HG02981 (cell line): ENCODE measurements around the gene FIGLA.
"Not testable (repeated sequence)": the region's sequence is repeated elsewhere in the genome, so short reads cannot be mapped to it uniquely, and the experiment has no call there.

Source experiments
- ATAC-seq: cut with Tn5 transposase; IDR thresholded peaks from one replicate; pipeline ENCODE4 v1.9.1; 2021; ENCODE audit warnings: mild to moderate bottlenecking, moderate library complexity; ENCODE audit not compliant: unreplicated experiment

The FIGLA gene

GRCh38 chr2:70808983-70809958, 18.8 kb upstream of the FIGLA start:
- ATAC-seq = no peak

DNA sequence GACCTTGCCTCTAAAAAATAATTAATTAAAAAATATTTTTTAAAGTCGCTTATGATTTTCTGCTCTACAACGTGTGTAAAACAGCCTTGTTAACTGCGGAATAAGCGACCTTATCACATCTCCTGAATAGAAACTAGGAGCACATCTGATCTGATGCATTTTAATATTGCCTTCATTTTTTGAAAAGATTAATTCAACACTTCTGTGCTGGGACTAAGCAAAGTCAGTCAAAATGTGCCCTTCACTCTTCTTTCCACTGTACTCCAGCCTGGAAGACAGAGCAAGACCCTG, 17.3 kb upstream of the FIGLA start:
- ATAC-seq = no peak

DNA sequence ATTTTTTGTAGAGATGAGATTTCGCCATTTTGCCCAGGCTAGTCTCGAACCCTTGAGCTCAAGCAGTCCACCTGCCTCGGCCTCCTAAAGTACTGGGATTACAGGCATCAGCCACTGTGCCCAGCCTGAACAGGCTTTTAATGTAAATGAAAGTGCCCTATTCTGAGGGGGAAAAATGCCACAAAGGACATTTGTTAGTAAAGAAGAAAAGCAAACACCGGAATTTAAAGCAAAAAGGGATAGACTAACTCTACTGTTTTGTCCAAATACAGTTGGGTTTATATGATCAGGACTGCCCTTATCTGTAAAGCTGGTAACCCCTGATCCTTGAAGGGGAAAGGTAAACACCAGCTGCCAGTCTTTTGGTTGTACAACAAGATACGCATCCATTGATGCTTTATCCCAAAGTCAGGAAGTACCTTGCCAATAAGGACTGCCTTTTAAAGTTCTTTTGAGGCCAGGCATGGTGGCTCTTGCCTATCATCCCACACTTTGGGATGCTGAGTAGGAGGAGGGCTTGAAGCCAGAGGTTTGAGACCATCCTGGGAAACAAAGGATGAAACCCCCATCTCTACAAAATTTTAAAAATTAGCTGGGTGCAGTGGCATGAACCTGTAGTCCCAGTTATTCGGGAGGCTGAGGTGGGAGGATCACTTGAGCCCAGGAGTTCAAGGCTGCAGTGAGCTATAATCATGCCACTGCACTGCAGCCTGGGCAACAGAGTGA, 16.8 kb upstream of the FIGLA start:
- no peak for ATAC-seq

- ATAC-seq = no peak
These were observed 16.2 kb upstream of the FIGLA start for GRCh38 chr2:70806620-70807019.

- no peak for ATAC-seq
These were observed 15.6 kb upstream of the FIGLA start for GRCh38 chr2:70806013-70806412.

DNA sequence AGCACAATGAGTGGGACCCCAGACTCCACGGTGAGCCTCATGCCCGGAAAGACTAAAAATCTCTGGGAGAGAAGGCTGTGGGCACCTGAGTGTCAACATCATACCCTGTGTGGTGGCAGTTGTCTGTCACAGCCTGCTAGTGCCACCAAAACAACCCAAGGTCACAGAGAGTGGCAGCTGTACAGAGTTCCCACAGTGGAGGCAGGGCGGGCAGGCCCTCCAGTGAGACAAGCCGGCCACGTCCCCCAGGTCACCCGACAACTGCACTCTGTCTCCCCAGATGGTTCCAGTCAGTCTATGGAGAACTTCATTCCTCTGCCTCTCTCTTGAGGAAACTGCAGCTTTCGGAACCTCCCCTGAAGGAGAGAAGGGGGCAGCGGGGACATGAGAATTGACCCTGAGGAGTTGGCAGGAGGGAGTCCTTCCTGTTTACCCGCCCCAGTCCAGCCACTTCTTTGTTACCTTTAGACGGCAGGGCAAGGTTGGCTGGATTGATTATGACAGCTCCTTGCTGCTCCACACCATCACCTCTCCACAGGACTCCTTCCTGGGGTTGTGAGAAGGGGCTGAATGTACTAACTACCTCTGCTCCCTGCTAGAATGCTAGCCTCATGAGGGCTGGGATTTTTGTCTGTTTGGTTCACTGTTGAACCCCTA, 11.3 kb upstream of the FIGLA start:
- no peak for ATAC-seq

DNA sequence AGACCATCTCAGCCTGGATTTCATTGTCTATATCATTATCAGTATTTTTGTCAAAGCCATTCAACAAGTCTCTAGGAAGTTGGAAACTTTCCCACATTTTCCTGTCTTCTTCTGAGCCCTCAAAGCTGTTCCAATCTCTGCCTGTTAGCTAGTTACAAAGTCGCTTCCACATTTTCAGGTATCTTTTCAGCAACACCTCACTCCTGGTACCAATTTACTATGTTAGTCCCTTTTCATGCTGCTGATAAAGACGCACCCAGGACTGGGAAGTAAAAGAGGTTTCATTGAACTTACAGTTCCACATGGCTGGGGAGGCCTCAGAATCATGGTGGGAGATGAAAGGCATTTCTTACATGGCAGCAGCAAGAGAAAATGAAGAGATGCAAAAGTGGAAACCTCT, 9.3 kb upstream of the FIGLA start:
- no peak for ATAC-seq

DNA sequence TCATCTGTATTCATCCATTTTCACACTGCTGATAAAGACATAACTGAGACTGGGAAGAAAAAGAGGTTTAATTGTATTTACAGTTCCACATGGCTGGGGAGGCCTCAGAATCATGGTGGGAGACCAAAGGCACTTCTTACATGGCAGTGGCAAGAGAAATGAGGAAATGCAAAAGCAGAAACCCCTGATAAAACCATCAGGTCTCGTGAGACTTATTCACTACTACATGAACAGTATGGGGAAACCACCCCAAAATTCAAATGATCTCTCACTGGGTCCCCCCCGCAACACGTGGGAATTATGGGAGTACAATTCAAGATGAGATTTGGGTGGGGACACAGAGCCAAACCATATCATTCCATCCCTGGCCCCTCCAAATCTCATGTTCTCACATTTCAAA, 7.6 kb upstream of the FIGLA start:
- not testable (repeated sequence) for ATAC-seq

- no peak for ATAC-seq
These were observed 7.1 kb upstream of the FIGLA start for GRCh38 chr2:70797506-70797905.

GRCh38 chr2:70796262-70796661, 5.8 kb upstream of the FIGLA start:
- ATAC-seq = no peak

DNA sequence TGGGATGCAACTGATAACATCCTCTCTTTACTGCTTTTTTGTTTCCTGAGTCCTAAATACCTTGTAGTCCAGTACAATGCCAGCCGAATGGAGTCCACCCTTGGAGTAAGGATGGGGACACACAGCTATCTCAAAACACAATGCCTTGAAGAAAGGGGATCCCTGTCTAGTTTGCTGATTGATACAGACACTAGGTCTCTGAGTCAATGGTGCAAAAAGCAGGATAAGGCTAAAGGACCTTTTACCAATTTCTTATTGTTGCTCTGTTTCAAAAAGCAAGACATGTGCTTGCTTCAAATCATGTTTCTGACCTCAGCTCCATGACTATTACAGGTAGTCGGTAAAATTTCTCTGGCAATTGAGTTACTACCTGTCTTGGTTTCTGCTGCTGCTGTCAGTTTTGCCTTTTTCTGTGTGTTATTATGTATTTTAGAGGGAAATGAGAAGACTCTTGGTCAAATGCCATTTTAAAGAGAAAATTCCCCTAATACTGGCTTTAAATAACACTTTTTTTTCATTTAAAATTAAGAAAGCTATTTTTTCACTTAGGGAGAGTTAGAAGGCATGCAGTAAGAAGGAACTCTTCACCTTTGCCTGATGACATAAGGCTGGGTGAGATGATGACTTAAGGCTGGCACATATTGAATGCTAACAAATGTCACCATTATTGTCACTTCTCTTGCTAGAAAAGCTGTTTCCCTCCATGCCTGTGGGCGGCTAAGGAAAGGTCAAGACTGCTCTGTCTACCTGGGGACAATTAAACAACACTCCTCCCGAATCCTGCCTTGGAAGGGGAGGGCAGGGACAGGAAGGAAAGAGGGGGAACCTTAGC, 4.9 kb upstream of the FIGLA start:
- ATAC-seq = no peak

- no peak for ATAC-seq
These were observed 3.0 kb upstream of the FIGLA start for GRCh38 chr2:70793450-70793849.

DNA sequence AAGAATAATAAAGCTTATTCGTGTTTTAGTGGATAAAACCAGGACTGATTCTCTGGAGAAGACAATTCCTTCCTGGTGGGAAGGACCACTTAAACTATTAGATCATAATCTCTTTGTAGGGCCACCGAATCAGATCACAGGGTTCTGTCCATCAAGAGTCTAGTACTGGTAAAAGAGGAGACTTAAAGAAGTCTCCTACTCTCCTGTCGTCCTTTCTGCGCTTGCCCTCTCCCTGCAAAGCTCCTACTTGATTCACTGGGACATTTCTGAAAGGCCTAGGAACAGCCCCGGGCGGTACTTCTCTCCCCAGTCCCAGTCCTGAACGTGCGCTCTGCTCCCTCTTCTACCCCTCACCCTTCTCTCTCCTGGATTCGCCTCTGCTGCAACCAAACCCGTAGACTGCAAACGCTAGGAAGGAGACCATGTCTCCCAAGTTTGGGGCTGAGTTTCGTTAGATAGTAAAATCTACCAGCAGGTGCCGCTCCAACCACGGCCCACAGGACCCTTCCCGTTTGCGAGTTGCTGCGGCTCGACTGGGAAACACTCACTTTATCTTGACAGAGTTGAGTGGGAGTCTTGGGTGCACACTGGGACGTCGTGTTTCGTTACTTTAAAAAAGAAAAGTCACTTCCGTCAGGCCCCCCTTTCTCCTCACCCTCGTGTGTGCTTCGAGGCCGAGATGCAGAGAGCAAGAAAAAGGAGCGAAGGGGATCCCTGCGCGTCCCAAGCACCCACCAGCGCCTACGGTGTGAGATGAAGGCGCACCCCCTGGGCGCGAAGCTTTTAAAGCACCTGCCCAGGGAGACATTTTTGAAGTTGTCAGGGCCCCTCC, 923 bp downstream of the FIGLA start:
- no peak for ATAC-seq

GRCh38 chr2:70785137-70785911, 5.1 kb downstream of the FIGLA start:
- ATAC-seq = no peak

- ATAC-seq = no peak
These were observed 6.1 kb downstream of the FIGLA start for GRCh38 chr2:70784320-70784719.

DNA sequence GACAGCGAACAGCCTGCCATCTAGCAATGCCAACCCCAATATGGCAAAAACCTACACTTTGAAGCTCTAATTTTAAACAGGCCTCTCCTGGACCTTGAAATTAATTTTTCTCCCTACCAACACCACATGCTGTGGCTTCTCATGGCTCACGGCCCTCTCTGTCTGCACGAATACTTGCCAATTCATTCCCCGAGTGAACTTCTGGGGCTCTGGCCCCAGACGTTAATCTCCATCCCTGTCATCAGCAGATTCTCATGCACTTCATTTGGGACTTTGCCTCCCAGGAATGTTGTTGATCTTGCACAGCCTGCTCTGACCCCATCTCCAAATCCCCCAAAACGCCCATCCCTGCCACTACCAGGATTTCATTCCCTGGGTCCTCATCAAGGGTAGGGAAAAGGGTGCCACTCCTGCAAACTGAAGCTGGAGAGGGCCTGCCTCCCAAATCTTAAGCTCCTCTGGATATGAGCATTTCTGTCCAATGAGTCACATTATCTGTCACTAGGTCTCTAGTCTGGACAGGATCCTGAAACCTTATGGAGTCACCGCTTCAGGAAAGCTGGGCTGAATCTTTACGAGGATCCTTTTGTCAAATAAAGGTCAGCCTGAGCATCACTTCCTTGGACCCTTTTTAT, 10.4 kb downstream of the FIGLA start:
- ATAC-seq = no peak

GRCh38 chr2:70779491-70779890, 11.0 kb downstream of the FIGLA start:
- no peak for ATAC-seq

DNA sequence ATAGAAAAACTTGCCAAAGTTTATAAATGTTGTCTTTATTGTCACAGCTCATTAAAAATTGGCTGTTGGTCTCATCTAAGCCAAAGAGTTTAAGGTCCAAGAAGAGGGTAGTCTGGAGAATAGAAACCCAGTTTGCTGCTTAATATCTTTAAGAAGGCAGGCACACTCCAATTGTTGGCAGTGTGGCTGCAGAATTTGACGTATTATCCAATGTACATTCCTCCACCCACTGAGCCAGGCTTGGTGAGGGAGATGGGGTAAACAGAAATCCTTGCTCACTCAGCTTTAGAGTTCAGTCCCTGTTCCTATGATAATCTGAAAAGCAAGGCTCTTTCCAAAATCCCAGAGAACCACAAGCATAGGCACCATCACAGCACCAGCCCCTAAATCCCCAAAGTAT, 11.8 kb downstream of the FIGLA start:
- no peak for ATAC-seq

GRCh38 chr2:70777450-70777849, 13.0 kb downstream of the FIGLA start:
- no peak for ATAC-seq
